HG03135 (cell line): ENCODE results near the gene JAK1.
A peak's percentile ranks its signal among the peaks of the same experiment; 100 is the strongest.
"Not testable (repeated sequence)": the region's sequence is repeated elsewhere in the genome, so short reads cannot be mapped to it uniquely, and the experiment has no call there.

Source experiments
- ATAC-seq: cut with Tn5 transposase; IDR thresholded peaks from one replicate; pipeline ENCODE4 v1.9.1; 2021; ENCODE audit warnings: mild to moderate bottlenecking, moderate library complexity; ENCODE audit not compliant: unreplicated experiment

The JAK1 gene

GRCh38 chr1:64966158-64966971 lies at the start of gene JAK1:
JAK1 (minus strand) TSS chr1:64966549; CDS start chr1:64886264, 80,285 bp downstream.
- ATAC-seq, result peak; percentile 74

GRCh38 chr1:65014321-65014720 lies 48.0 kb upstream of the JAK1 start:
- no peak for ATAC-seq

- no peak for ATAC-seq
Observed at GRCh38 chr1:65011983-65012382, 45.6 kb upstream of the JAK1 start.

- no peak for ATAC-seq
Observed at GRCh38 chr1:65009724-65010420, 43.5 kb upstream of the JAK1 start.

- ATAC-seq, result no peak
Observed at GRCh38 chr1:65009176-65009575, 42.8 kb upstream of the JAK1 start.

GRCh38 chr1:65006806-65007205 lies 40.5 kb upstream of the JAK1 start:
- no peak for ATAC-seq

- ATAC-seq, result no peak
Observed at GRCh38 chr1:65003316-65003664, 36.9 kb upstream of the JAK1 start.

GRCh38 chr1:65002508-65003315 lies 36.4 kb upstream of the JAK1 start:
- peak; percentile 52 for ATAC-seq

GRCh38 chr1:65002156-65002507 lies 35.8 kb upstream of the JAK1 start:
- no peak for ATAC-seq

GRCh38 chr1:65001231-65001792 lies 35.0 kb upstream of the JAK1 start:
- ATAC-seq, result no peak

GRCh38 chr1:64998425-64998948 lies 32.1 kb upstream of the JAK1 start:
- ATAC-seq, result not testable (repeated sequence)

GRCh38 chr1:64996541-64997257 lies 30.4 kb upstream of the JAK1 start:
- no peak for ATAC-seq

GRCh38 chr1:64995316-64995715 lies 29.0 kb upstream of the JAK1 start:
- ATAC-seq, result no peak

- peak; percentile 97 for ATAC-seq
Observed at GRCh38 chr1:64986903-64987871, 20.8 kb upstream of the JAK1 start.

GRCh38 chr1:64984737-64985136 lies 18.4 kb upstream of the JAK1 start:
- no peak for ATAC-seq

- no peak for ATAC-seq
Observed at GRCh38 chr1:64984106-64984505, 17.8 kb upstream of the JAK1 start.

GRCh38 chr1:64983110-64983509 lies 16.8 kb upstream of the JAK1 start:
- ATAC-seq, result no peak

GRCh38 chr1:64981601-64982533 lies 15.5 kb upstream of the JAK1 start:
- no peak for ATAC-seq
